Testis (tissue), 2 donors: ENCODE data around the gene SHROOM2.

ENCODE experiments used
- CTCF ChIP-seq, 3 experiments: fragments of 450-650 bp in 2 of 3; fragments of 200-600 bp in 1 of 3; sonication (generic) in 1 of 3; IDR thresholded peaks; one replicate each; pipeline ENCODE4 v1.5.1; 2016 to 2019; ENCODE audit warnings: antibody characterized with exemption in 3 of 3, mild to moderate bottlenecking in 2 of 3, moderate library complexity in 1 of 3
- POLR2A ChIP-seq: fragments of 450-650 bp; IDR thresholded peaks from one replicate; pipeline ENCODE4 v1.6.1; 2017; ENCODE audit warnings: antibody characterized with exemption, mild to moderate bottlenecking, moderate library complexity

DNA sequence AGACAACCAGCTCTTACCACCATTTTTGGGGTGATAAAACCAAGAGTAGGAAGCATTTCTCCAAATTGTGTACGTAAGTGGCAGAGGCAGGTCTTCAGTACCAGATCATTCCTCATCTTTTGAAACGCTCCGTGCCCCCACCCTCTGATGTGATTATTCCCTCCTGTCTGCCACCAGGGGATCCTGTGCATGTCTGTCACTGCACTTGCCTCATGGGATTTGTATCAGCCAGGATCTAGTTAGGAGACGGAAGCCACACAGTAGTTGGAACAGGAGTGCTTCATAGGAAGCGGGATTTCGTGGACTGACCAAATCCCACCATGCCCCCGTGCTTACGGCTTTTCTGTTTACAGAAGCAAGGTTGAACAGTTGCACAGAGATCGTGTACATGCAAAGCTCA lies 75.5 kb downstream of the SHROOM2 start:
- TF ChIP-seq CTCF (IDR thresholded peaks at IDR 0.05) (no peak), POLR2A (no peak)
